Measurements from ENCODE around the gene ALDH8A1.

DNA sequence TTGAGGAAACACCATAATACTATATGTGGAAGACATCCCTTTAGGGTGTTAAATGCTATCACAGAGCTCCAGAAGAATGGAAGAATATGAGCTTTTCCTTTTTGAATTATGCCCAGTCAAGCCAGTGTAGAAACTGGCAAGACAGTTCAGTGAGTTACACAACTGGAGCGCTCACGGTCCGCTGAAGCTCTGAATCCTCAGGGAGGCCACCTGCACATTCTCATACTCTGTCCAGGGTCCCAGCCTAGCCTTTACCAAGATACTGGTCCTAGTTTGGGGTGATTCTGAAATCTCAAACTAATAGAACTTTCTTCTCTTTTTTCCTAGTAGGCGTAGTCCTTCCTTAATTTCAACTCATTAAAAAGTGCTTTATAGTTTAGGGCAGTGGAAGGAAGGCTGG, 51.3 kb downstream of the ALDH8A1 start:
- TF ChIP-seq, protein P1, sequence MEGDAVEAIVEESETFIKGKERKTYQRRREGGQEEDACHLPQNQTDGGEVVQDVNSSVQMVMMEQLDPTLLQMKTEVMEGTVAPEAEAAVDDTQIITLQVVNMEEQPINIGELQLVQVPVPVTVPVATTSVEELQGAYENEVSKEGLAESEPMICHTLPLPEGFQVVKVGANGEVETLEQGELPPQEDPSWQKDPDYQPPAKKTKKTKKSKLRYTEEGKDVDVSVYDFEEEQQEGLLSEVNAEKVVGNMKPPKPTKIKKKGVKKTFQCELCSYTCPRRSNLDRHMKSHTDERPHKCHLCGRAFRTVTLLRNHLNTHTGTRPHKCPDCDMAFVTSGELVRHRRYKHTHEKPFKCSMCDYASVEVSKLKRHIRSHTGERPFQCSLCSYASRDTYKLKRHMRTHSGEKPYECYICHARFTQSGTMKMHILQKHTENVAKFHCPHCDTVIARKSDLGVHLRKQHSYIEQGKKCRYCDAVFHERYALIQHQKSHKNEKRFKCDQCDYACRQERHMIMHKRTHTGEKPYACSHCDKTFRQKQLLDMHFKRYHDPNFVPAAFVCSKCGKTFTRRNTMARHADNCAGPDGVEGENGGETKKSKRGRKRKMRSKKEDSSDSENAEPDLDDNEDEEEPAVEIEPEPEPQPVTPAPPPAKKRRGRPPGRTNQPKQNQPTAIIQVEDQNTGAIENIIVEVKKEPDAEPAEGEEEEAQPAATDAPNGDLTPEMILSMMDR (conservative IDR thresholded peaks at IDR 0.05; ENCODE audit: low read length) = no peak
- no peak for TF ChIP-seq EZH2phosphoT487 (IDR thresholded peaks at IDR 0.05; ENCODE audit: borderline replicate concordance)

Data from Loucy (cell line).